ENCODE results near the gene SKI.

- TF ChIP-seq CTCF (IDR thresholded peaks at IDR 0.05; ENCODE audit: low read depth, low read length) (no peak), POLR2A (IDR thresholded peaks at IDR 0.05; ENCODE audit: extremely low read depth, insufficient read length) (no peak), MAX (IDR thresholded peaks at IDR 0.05; ENCODE audit: low read depth, low read length) (no peak), MYC (IDR thresholded peaks at IDR 0.05; ENCODE audit: low read depth, low read length) (no peak)
Observed at GRCh38 chr1:2184934-2185333, 43.2 kb upstream of the SKI start.
